ENCODE results near the gene TNP2. TPM values are rescaled to one million over a fixed set of nuclear protein-coding genes. Genes with fewer than 3 reads are reported as not detected.

TNP2 gene
- total and polyA plus RNA-seq, 8 donors, result not detected

GRCh38 chr16:11234884-11235702 lies 34.0 kb downstream of the TNP2 start:
- DNase-seq, result no peak
- no peak for ATAC-seq
- no peak for TF ChIP-seq CTCF (IDR thresholded peaks at IDR 0.05)
- no peak overlapping the region for H3K4me3 ChIP-seq
- no peak overlapping the region for H3K27ac ChIP-seq
- no peaks in the 10 kb centered on the region for H3K27me3 ChIP-seq
- FAIRE-seq, result no peak
- H3K4me1 ChIP-seq, result peaks cover 0 to 3% (median 0%) of the 10 kb centered on the region in 3 donors
- H3K9me3 ChIP-seq, result no peaks in the 10 kb centered on the region
- intact Hi-C loops (cut with DNase I), result no loop called here
- H3K36me3 ChIP-seq, result no peaks in the 10 kb centered on the region
- 92 to 93% methylated on average over 13 of the region's 13 CpGs for WGBS, 2 donors

- WGBS, 2 donors, result 87 to 94% methylated on average over 8 of the region's 8 CpGs
- FAIRE-seq, result no peak
- no peak for DNase-seq
- H3K4me3 ChIP-seq, result no peak overlapping the region
- H3K9me3 ChIP-seq, result no peaks in the 10 kb centered on the region
- no peak for TF ChIP-seq CTCF (IDR thresholded peaks at IDR 0.05)
- no peak overlapping the region for H3K27ac ChIP-seq
- peaks cover 0 to 3% (median 0%) of the 10 kb centered on the region in 3 donors for H3K4me1 ChIP-seq
- no peaks in the 10 kb centered on the region for H3K36me3 ChIP-seq
- intact Hi-C loops (cut with DNase I), result no loop called here
- no peak for ATAC-seq
- H3K27me3 ChIP-seq, result no peaks in the 10 kb centered on the region
These were observed 35.3 kb downstream of the TNP2 start for GRCh38 chr16:11233727-11234376.

- peak in 2 of 4 donors; percentile 23 to 33 for ATAC-seq
- DNase-seq, result no peak
- Histone ChIP-seq H3K36me3 (no peaks in the 10 kb centered on the region), H3K4me3 (no peak overlapping the region), H3K4me1 (peaks cover 0 to 3% (median 0%) of the 10 kb centered on the region in 3 donors), H3K27ac (no peak overlapping the region), H3K27me3 (no peaks in the 10 kb centered on the region), H3K9me3 (no peaks in the 10 kb centered on the region)
- no peak for FAIRE-seq
- intact Hi-C loops (cut with DNase I), result no loop called here
- WGBS, 2 donors, result 71 to 72% methylated on average over 35 of the region's 35 CpGs
- no peak for TF ChIP-seq CTCF (IDR thresholded peaks at IDR 0.05)
These were observed 36.0 kb downstream of the TNP2 start for GRCh38 chr16:11232852-11233726.

GRCh38 chr16:11232302-11232851 lies 36.7 kb downstream of the TNP2 start:
- DNase-seq, result no peak
- no peak for TF ChIP-seq CTCF (IDR thresholded peaks at IDR 0.05)
- H3K4me1 ChIP-seq, result peaks cover 0 to 3% (median 0%) of the 10 kb centered on the region in 3 donors
- no peak overlapping the region for H3K4me3 ChIP-seq
- no peaks in the 10 kb centered on the region for H3K27me3 ChIP-seq
- no peaks in the 10 kb centered on the region for H3K36me3 ChIP-seq
- no peaks in the 10 kb centered on the region for H3K9me3 ChIP-seq
- ATAC-seq, result no peak
- FAIRE-seq, result no peak
- no peak overlapping the region for H3K27ac ChIP-seq
- WGBS, 2 donors, result 90 to 98% methylated on average over 2 of the region's 3 CpGs
- intact Hi-C loops (cut with DNase I), result no loop called here
